Sigmoid colon (tissue), 7 donors: Measurements from ENCODE around the gene CCDC7. TPM values are rescaled to one million over a fixed set of nuclear protein-coding genes. Genes with fewer than 3 reads are reported as not detected.

Source experiments
- DNase-seq: peaks from one replicate; pipeline ENCODE4 v3.0.0-alpha.2; 2019
- H3K27ac ChIP-seq, 4 donors: fragments of 200-600 bp; sonication (generic); one replicate each; pipeline ENCODE4 v1.5.1; 2016 to 2019; ENCODE audit warnings: mild to moderate bottlenecking in 1 of 4
- H3K27me3 ChIP-seq, 3 donors: fragments of 200-600 bp; sonication (generic); one replicate each; pipeline ENCODE4 v1.5.1; 2019; ENCODE audit warnings: mild to moderate bottlenecking in 1 of 3
- H3K36me3 ChIP-seq, 4 donors: fragments of 200-600 bp; sonication (generic); one replicate each; pipeline ENCODE4 v1.5.1; 2016 to 2019
- H3K4me1 ChIP-seq, 4 donors: fragments of 200-600 bp; sonication (generic); one replicate each; pipeline ENCODE4 v1.5.1; 2017 to 2019
- H3K4me3 ChIP-seq, 4 donors: fragments of 200-600 bp; sonication (generic); one replicate each; pipeline ENCODE4 v1.5.1; 2017 to 2019; ENCODE audit warnings: mild to moderate bottlenecking in 2 of 4, moderate library complexity in 1 of 4
- H3K9me3 ChIP-seq, 4 donors: fragments of 200-600 bp in 3 of 4; sonication (generic) in 3 of 4; one replicate each; pipeline versions ENCODE4 v1.5.1 to v1.6.1; 2013 to 2019
- CTCF ChIP-seq, 4 experiments: fragments of 450-650 bp in 3 of 4; fragments of 200-600 bp in 1 of 4; IDR thresholded peaks; one replicate each; pipeline ENCODE4 v1.5.1; 2016 to 2019; ENCODE audit warnings: antibody characterized with exemption in 4 of 4, mild to moderate bottlenecking in 3 of 4, moderate library complexity in 2 of 4
- EP300 ChIP-seq, 4 donors: sonication (generic); formaldehyde crosslinking; IDR thresholded peaks; one replicate each; pipeline ENCODE4 v1.6.1; 2017; ENCODE audit warnings: antibody characterized with exemption in 4 of 4
- POLR2A ChIP-seq, 2 donors: fragments of 450-650 bp; IDR thresholded peaks; one replicate each; pipeline ENCODE4 v1.6.1; 2016; ENCODE audit warnings: antibody characterized with exemption in 2 of 2, mild to moderate bottlenecking in 2 of 2, moderate library complexity in 2 of 2
- POLR2AphosphoS5 ChIP-seq, 4 donors: sonication (generic); formaldehyde crosslinking; IDR thresholded peaks; one replicate each; pipeline ENCODE4 v1.6.1; 2017; ENCODE audit warnings: antibody characterized with exemption in 4 of 4
- WGBS, 2 donors: extraction: QIAGEN DNeasy Blood & Tissue Kit; methylation state at CpG; one replicate each; pipeline ENCODE4 v1.1.7; 2013; 5-methylcytosine and 5-hydroxymethylcytosine counted together
- intact Hi-C: fragments of 100-400 bp; cut with DNase I; formaldehyde crosslinking; loops from one replicate; pipeline ENCODE4 v1.15.1; 2023
- polyA plus RNA-seq, 3 donors: library from polyadenylated mRNA; stranded (reverse); fragments of 200-250 nt; gene quantifications; one replicate each; pipeline ENCODE4 v1.2.3, GENCODE V29; 2013
- total RNA-seq, 4 donors: library from RNA; depleted of rRNA; stranded (reverse); fragments of >200 nt; gene quantifications; one replicate each; pipeline ENCODE4 v1.1.0, GENCODE V29; 2016
- donor health status: healthy with polysubstance abuse.
- donor health status: Bipolar disorder and iron deficiency.
- donor health status: healthy.

Gene CCDC7
- total and polyA plus RNA-seq, 7 donors: 0.46 to 84.9 (median 42.9) TPM

- Histone ChIP-seq H3K9me3 (no peaks in the 10 kb centered on the region), H3K36me3 (no peaks in the 10 kb centered on the region), H3K27ac (peak overlapping the region in 1 of 4 donors; percentile 21), H3K27me3 (no peaks in the 10 kb centered on the region), H3K4me1 (peaks cover 0 to 30% (median 22%) of the 10 kb centered on the region in 4 donors), H3K4me3 (no peak overlapping the region)
- 20 to 64% methylated on average over 1 of the region's 1 CpG for WGBS, 2 donors
- DNase-seq: no peak
- TF ChIP-seq POLR2AphosphoS5 (IDR thresholded peaks at IDR 0.05) (no peak), POLR2A (IDR thresholded peaks at IDR 0.05) (no peak), CTCF (IDR thresholded peaks at IDR 0.05) (no peak), EP300 (IDR thresholded peaks at IDR 0.05) (no peak)
- intact Hi-C loops: loop anchor here (5.0 kb wide), 1 partner anchor 42 kb away; no protein-coding TSS in a partner anchor
Measured at GRCh38 chr10:32419615-32420014, 26.3 kb upstream of the CCDC7 start.

- no peak for DNase-seq
- H3K27me3 ChIP-seq: no peaks in the 10 kb centered on the region
- H3K4me3 ChIP-seq: no peak overlapping the region
- H3K9me3 ChIP-seq: no peaks in the 10 kb centered on the region
- TF ChIP-seq CTCF (IDR thresholded peaks at IDR 0.05): no peak
- no peak for TF ChIP-seq POLR2A (IDR thresholded peaks at IDR 0.05)
- no peak for TF ChIP-seq EP300 (IDR thresholded peaks at IDR 0.05)
- no peak for TF ChIP-seq POLR2AphosphoS5 (IDR thresholded peaks at IDR 0.05)
- no peaks in the 10 kb centered on the region for H3K4me1 ChIP-seq
- 96 to 99% methylated on average over 2 of the region's 2 CpGs for WGBS, 2 donors
- intact Hi-C loops: no loop called here
- no peak overlapping the region for H3K27ac ChIP-seq
- no peaks in the 10 kb centered on the region for H3K36me3 ChIP-seq
Measured at GRCh38 chr10:32426186-32426585, 19.8 kb upstream of the CCDC7 start.

- DNase-seq: no peak
- Histone ChIP-seq H3K4me1 (no peaks in the 10 kb centered on the region), H3K27ac (no peak overlapping the region), H3K27me3 (no peaks in the 10 kb centered on the region), H3K9me3 (no peaks in the 10 kb centered on the region), H3K4me3 (no peak overlapping the region), H3K36me3 (no peaks in the 10 kb centered on the region)
- 79 to 87% methylated on average over 1 of the region's 1 CpG for WGBS, 2 donors
- intact Hi-C loops: no loop called here
- TF ChIP-seq POLR2AphosphoS5 (IDR thresholded peaks at IDR 0.05) (no peak), POLR2A (IDR thresholded peaks at IDR 0.05) (no peak), EP300 (IDR thresholded peaks at IDR 0.05) (no peak), CTCF (IDR thresholded peaks at IDR 0.05) (no peak)
Measured at GRCh38 chr10:32433542-32433941, 12.4 kb upstream of the CCDC7 start.

GRCh38 chr10:32436215-32436614 is 9.7 kb upstream of the CCDC7 start:
- Histone ChIP-seq H3K36me3 (no peaks in the 10 kb centered on the region), H3K4me3 (no peak overlapping the region), H3K27ac (no peak overlapping the region), H3K4me1 (no peaks in the 10 kb centered on the region), H3K27me3 (no peaks in the 10 kb centered on the region), H3K9me3 (no peaks in the 10 kb centered on the region)
- DNase-seq: no peak
- intact Hi-C loops: no loop called here
- TF ChIP-seq CTCF (IDR thresholded peaks at IDR 0.05) (no peak), POLR2A (IDR thresholded peaks at IDR 0.05) (no peak), EP300 (IDR thresholded peaks at IDR 0.05) (no peak), POLR2AphosphoS5 (IDR thresholded peaks at IDR 0.05) (no peak)

GRCh38 chr10:32437334-32437733 is 8.6 kb upstream of the CCDC7 start:
- no peaks in the 10 kb centered on the region for H3K9me3 ChIP-seq
- DNase-seq: no peak
- intact Hi-C loops: no loop called here
- no peak overlapping the region for H3K27ac ChIP-seq
- no peaks in the 10 kb centered on the region for H3K36me3 ChIP-seq
- H3K27me3 ChIP-seq: no peaks in the 10 kb centered on the region
- no peaks in the 10 kb centered on the region for H3K4me1 ChIP-seq
- WGBS, 2 donors: 93% methylated on average over 2 of the region's 2 CpGs
- H3K4me3 ChIP-seq: no peak overlapping the region
- no peak for TF ChIP-seq EP300 (IDR thresholded peaks at IDR 0.05)
- no peak for TF ChIP-seq POLR2AphosphoS5 (IDR thresholded peaks at IDR 0.05)
- no peak for TF ChIP-seq CTCF (IDR thresholded peaks at IDR 0.05)
- no peak for TF ChIP-seq POLR2A (IDR thresholded peaks at IDR 0.05)
